ENCODE measurements around the gene MAGEB4.

The MAGEB4 gene

GRCh38 chrX:30261012-30261411, 19.2 kb downstream of the MAGEB4 start:
- Mint-ChIP-seq H3K27me3 (ENCODE audit: low read depth) (no peaks in the 10 kb centered on the region), H3K9me3 (no peaks in the 10 kb centered on the region), H3K27ac (no peak overlapping the region), H3K4me3 (no peak overlapping the region), H3K36me3 (ENCODE audit: low read depth) (no peaks in the 10 kb centered on the region), H3K4me1 (ENCODE audit: low read depth) (no peaks in the 10 kb centered on the region)

- H3K27me3 Mint-ChIP-seq (ENCODE audit: low read depth): no peaks in the 10 kb centered on the region
- H3K36me3 Mint-ChIP-seq (ENCODE audit: low read depth): no peaks in the 10 kb centered on the region
- no peak overlapping the region for H3K4me3 Mint-ChIP-seq
- no peak overlapping the region for H3K27ac Mint-ChIP-seq
- no peaks in the 10 kb centered on the region for H3K9me3 Mint-ChIP-seq
- H3K4me1 Mint-ChIP-seq (ENCODE audit: low read depth): no peaks in the 10 kb centered on the region
Observed at GRCh38 chrX:30262763-30263162, 21.0 kb downstream of the MAGEB4 start.

- Mint-ChIP-seq H3K4me1 (ENCODE audit: low read depth) (no peaks in the 10 kb centered on the region), H3K9me3 (no peaks in the 10 kb centered on the region), H3K27me3 (ENCODE audit: low read depth) (no peaks in the 10 kb centered on the region), H3K4me3 (no peak overlapping the region), H3K36me3 (ENCODE audit: low read depth) (no peaks in the 10 kb centered on the region), H3K27ac (no peak overlapping the region)
Observed at GRCh38 chrX:30270639-30271038, 28.8 kb downstream of the MAGEB4 start.

GRCh38 chrX:30275498-30275897, 33.7 kb downstream of the MAGEB4 start:
- Mint-ChIP-seq H3K9me3 (no peaks in the 10 kb centered on the region), H3K4me3 (no peak overlapping the region), H3K27ac (no peak overlapping the region), H3K36me3 (ENCODE audit: low read depth) (no peaks in the 10 kb centered on the region), H3K4me1 (ENCODE audit: low read depth) (no peaks in the 10 kb centered on the region), H3K27me3 (ENCODE audit: low read depth) (no peaks in the 10 kb centered on the region)

- H3K4me1 Mint-ChIP-seq (ENCODE audit: low read depth): no peaks in the 10 kb centered on the region
- H3K4me3 Mint-ChIP-seq: no peak overlapping the region
- no peaks in the 10 kb centered on the region for H3K9me3 Mint-ChIP-seq
- no peak overlapping the region for H3K27ac Mint-ChIP-seq
- H3K36me3 Mint-ChIP-seq (ENCODE audit: low read depth): no peaks in the 10 kb centered on the region
- no peaks in the 10 kb centered on the region for H3K27me3 Mint-ChIP-seq (ENCODE audit: low read depth)
Observed at GRCh38 chrX:30278365-30278764, 36.6 kb downstream of the MAGEB4 start.

- no peak overlapping the region for H3K27ac Mint-ChIP-seq
- H3K27me3 Mint-ChIP-seq (ENCODE audit: low read depth): no peaks in the 10 kb centered on the region
- H3K36me3 Mint-ChIP-seq (ENCODE audit: low read depth): no peaks in the 10 kb centered on the region
- no peak overlapping the region for H3K4me3 Mint-ChIP-seq
- H3K4me1 Mint-ChIP-seq (ENCODE audit: low read depth): no peaks in the 10 kb centered on the region
- no peaks in the 10 kb centered on the region for H3K9me3 Mint-ChIP-seq
Observed at GRCh38 chrX:30280428-30280827, 38.6 kb downstream of the MAGEB4 start.

- Mint-ChIP-seq H3K27ac (no peak overlapping the region), H3K4me1 (ENCODE audit: low read depth) (no peaks in the 10 kb centered on the region), H3K9me3 (no peaks in the 10 kb centered on the region), H3K27me3 (ENCODE audit: low read depth) (no peaks in the 10 kb centered on the region), H3K4me3 (no peak overlapping the region), H3K36me3 (ENCODE audit: low read depth) (no peaks in the 10 kb centered on the region)
Observed at GRCh38 chrX:30282527-30282926, 40.7 kb downstream of the MAGEB4 start.

- no peaks in the 10 kb centered on the region for H3K27me3 Mint-ChIP-seq (ENCODE audit: low read depth)
- no peak overlapping the region for H3K4me3 Mint-ChIP-seq
- H3K36me3 Mint-ChIP-seq (ENCODE audit: low read depth): no peaks in the 10 kb centered on the region
- no peak overlapping the region for H3K27ac Mint-ChIP-seq
- H3K9me3 Mint-ChIP-seq: no peaks in the 10 kb centered on the region
- no peaks in the 10 kb centered on the region for H3K4me1 Mint-ChIP-seq (ENCODE audit: low read depth)
Observed at GRCh38 chrX:30283456-30284200, 41.8 kb downstream of the MAGEB4 start.
